SH-SY5Y (cell line): Measurements from ENCODE around the gene HS3ST5.

Experiments used
- GATA2 ChIP-seq: IDR thresholded peaks from 2 replicates; pipeline ENCODE4 v1.6.1; 2011; ENCODE audit warnings: mild to moderate bottlenecking, low read depth, low read length
- GATA3 ChIP-seq: IDR thresholded peaks from 2 replicates; pipeline ENCODE4 v1.6.1; 2011; ENCODE audit warnings: low read depth, mild to moderate bottlenecking, low read length, moderate library complexity

DNA sequence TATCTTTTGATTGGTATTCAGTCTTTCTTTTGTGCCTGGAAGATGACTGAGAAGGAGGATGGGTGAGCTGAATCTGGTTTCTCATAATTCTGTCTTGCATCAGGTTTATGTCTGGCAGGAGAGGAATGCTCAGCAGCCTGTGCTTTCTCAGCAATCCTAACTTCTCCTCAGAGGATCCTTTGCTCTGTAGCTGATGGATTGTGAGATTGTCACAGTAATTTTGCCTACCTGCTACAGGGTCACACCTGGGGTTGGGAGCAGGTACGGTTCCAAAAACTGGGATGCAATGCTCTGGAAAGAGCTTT is 2.1 kb upstream of the HS3ST5 start:
- TF ChIP-seq GATA2 (no peak), GATA3 (no peak)
